Suppressor macrophage (primary cell): ENCODE data around the gene CXorf58.
"Not testable (repeated sequence)": the region's sequence is repeated elsewhere in the genome, so short reads cannot be mapped to it uniquely, and the experiment has no call there.

Experiments used
- DNase-seq, 4 experiments: peaks; one replicate each; pipeline ENCODE4 v3.0.0-alpha.2; 2020 to 2022

Gene CXorf58

GRCh38 chrX:23954396-23954795, 46.6 kb downstream of the CXorf58 start:
- DNase-seq = no peak

GRCh38 chrX:23959781-23960180, 52.0 kb downstream of the CXorf58 start:
- DNase-seq = peak; percentile 43 to 76 (median 59)

DNA sequence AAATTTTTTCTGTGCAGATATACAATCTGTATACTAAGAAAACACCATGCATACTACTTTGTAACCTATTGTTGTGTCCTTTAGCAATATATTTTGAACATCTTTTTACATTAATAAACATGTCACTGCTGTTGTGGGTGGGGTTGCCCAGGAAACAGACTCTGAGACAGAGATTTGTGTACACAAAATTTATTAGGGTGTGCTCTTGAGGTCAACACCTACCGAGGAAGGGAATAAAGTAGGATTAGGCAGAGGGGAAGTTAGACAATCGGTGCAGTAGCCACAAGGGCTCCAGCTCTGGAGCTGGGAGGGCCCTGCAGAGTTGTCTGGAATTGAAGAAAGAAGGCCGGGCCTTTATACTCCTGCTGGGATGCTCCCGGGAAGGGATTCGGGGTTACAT, 56.4 kb downstream of the CXorf58 start:
- DNase-seq = no peak

DNA sequence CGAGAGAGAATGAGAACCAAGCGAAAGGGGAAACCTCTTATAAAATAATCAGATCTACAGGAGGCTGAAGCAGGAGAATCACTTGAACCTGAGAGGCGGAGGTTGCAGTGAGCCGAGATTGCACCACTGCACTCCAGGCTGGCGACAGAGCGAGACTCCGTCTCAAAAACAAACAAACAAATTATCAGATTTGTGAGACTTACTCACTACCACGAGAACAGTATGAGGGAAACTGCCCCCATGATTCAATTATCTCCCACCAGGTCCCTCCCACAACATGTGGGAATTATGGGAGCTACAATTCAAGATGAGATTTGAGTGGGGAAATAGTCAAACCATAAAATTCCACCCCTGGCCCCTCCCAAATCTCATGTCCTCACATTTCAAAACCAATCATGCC, 57.8 kb downstream of the CXorf58 start:
- DNase-seq = not testable (repeated sequence)

DNA sequence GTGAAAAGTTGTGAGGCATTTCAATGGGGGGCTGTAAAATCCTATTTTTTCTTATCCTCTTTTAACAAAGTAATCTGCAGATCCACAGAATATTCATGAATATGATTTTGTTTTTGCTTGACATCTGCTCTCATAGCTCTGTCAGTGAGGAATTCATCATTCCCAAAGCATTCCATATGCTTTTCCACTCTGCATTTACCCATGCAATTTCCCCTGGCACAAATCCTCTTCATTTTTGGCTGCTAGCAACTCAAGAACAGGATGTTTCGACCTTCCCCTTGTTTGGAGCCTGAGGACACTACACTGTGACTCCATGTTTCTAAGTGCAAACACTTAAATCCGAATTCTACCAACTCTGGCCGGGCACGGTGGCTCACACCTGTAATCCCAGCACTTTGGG, 70.7 kb downstream of the CXorf58 start:
- no peak for DNase-seq

DNA sequence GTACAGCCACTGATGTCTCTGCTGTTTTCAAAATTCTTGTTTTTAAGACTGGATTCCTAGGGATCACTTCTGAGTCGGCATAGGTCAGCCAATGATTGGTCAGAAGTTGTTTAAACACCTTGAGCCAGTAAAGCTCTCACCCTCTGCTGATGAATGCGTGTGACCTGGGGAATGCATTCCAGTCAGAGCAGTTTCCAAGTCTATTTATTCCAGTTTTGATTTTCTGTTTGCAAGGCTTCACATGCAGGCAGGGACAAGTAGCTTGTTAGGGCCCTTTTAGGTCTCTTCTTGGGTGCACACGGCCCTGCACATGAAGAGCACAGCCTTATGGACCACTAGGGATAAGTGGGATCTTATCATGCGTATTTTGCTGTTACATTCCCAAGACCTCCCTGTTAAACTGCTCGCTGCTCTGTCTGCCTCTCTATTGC, 72.2 kb downstream of the CXorf58 start:
- DNase-seq = no peak

DNA sequence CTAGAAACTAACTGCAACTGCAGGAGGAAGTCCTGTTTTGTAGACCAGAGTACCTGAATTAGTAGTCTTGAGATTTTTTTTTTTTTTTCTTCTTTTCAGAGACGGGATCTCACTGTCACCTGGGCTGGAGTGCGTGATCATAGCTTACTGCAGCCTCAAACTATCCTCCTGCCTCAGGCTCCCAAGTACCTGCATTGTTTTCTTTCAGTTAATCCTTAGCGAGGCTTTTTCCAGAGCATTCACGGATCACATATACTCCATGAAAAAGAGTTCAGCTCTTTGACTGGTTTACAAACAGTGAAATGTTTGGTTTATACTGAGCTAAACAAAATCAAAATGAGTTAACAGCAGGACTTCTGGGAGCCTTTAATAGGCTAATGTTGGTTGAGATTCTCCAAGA, 73.4 kb downstream of the CXorf58 start:
- no peak for DNase-seq

- DNase-seq = no peak
Measured at GRCh38 chrX:23981711-23982110, 73.9 kb downstream of the CXorf58 start.

DNA sequence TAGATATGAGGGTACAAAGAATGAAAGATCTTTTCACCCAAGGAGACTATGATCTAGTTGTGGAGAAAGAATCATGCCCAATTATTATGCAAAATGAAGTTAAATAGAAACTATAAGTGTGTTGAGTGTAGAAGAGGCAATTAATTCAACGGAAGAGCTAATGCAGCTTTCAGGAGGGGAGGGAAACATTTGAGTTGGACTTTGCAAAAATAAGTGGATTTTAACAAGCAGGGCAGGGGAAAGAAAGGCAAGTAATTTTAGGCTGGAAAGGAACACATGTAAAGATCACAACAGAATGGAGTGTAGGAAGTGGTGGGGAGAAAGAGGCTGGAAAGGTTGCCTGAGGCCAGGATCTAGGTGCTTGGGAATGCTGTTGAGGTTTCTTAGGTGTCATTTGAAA, 75.1 kb downstream of the CXorf58 start:
- DNase-seq = no peak
